Measurements from ENCODE around the gene IVD.

The IVD gene

DNA sequence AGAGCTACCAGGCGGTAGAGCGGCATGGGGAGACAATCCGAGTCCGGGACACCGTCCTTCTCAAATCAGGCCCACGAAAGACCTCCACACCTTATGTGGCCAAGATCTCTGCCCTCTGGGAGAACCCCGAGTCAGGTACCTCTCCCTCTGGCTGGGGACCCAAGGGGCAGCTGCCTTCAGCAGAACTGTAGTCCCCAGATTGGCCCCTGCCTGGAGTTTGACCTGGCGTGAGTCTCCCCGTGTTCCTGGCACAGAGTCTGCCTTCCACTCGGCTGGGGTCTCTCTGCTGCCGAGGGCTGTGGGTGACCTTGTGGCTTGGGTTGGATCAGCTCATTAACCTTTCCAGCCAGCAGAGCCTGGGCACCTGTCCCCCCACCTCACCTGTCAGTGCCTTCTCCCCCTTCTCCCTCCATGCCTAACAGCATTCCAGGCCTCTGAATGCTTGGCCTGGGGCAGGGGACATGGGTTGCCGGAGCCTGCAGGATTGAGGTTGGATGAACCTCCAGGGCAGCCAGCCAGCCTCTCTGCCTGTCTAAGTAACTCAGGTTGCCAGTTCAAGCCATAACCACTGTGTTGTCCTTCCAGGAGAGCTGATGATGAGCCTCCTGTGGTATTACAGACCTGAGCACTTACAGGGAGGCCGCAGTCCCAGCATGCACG, 58.4 kb downstream of the IVD start:
- no peak overlapping the region for H3K4me3 ChIP-seq (ENCODE audit: low read depth, low read length)
- no peak for DNase-seq (ENCODE audit: low read depth)
- TF ChIP-seq, protein P1, sequence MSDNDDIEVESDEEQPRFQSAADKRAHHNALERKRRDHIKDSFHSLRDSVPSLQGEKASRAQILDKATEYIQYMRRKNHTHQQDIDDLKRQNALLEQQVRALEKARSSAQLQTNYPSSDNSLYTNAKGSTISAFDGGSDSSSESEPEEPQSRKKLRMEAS (IDR thresholded peaks at IDR 0.05; ENCODE audit: low read depth, low read length): no peak

DNA sequence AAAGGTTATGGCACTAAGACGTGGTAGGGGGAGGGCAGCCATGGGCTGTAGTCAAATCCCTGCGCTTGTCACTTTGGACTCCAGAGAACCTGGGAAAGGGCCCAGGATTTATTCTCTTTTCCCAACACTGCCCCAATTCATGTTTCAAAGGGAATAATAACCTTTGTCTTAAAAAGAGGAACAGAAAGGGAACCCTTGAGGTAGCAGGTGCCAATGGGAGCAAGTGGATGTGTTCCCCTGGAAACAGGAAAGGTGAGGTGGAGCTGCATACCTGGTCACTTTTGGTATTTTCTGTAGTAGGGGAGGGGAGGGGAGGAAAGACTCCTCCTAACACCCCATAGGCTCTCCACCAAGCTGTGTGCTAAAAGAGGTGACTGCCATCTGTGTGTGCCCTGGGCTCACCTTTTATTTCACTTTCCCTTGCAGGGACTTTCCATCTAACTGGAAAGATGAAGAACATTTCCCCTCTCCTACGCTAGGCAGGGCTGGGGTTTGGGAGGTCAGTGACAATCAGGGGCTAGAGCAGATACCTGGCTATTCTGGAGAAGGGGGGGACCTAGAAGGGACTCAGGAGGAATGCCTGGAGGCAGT, 59.1 kb downstream of the IVD start:
- H3K4me3 ChIP-seq (ENCODE audit: low read depth, low read length): no peak overlapping the region
- no peak for DNase-seq (ENCODE audit: low read depth)
- no peak for TF ChIP-seq POLR2A (IDR thresholded peaks at IDR 0.05; ENCODE audit: extremely low read depth, insufficient read length)
- TF ChIP-seq, protein P2, sequence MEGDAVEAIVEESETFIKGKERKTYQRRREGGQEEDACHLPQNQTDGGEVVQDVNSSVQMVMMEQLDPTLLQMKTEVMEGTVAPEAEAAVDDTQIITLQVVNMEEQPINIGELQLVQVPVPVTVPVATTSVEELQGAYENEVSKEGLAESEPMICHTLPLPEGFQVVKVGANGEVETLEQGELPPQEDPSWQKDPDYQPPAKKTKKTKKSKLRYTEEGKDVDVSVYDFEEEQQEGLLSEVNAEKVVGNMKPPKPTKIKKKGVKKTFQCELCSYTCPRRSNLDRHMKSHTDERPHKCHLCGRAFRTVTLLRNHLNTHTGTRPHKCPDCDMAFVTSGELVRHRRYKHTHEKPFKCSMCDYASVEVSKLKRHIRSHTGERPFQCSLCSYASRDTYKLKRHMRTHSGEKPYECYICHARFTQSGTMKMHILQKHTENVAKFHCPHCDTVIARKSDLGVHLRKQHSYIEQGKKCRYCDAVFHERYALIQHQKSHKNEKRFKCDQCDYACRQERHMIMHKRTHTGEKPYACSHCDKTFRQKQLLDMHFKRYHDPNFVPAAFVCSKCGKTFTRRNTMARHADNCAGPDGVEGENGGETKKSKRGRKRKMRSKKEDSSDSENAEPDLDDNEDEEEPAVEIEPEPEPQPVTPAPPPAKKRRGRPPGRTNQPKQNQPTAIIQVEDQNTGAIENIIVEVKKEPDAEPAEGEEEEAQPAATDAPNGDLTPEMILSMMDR (IDR thresholded peaks at IDR 0.05; ENCODE audit: low read depth, low read length): no peak
- TF ChIP-seq, protein P1 (IDR thresholded peaks at IDR 0.05; ENCODE audit: low read depth, low read length): no peak
- no peak for TF ChIP-seq MYC (IDR thresholded peaks at IDR 0.05; ENCODE audit: low read depth, low read length)

DNA sequence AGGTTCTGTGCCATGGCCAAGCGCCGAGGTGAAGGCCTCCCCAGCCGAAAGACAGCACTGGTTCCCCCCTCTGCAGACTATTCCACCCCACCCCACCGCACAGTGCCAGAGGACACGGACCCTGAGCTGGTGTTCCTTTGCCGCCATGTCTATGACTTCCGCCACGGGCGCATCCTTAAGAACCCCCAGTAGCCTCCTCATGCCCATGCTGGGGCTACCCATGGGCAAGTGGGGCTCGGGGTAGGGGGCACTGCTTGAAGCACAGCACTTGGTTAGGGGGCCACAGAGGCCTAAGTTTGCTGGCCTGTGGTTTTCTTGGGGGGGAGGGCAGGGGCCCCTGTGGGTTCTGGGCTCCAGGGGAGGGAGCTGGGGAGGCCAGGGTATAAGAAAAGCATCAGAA, 60.3 kb downstream of the IVD start:
- H3K4me3 ChIP-seq (ENCODE audit: low read depth, low read length): no peak overlapping the region
- no peak for TF ChIP-seq MYC (IDR thresholded peaks at IDR 0.05; ENCODE audit: low read depth, low read length)
- TF ChIP-seq POLR2A (IDR thresholded peaks at IDR 0.05; ENCODE audit: extremely low read depth, insufficient read length): no peak
- TF ChIP-seq, protein P2 (IDR thresholded peaks at IDR 0.05; ENCODE audit: low read depth, low read length): no peak
- TF ChIP-seq, protein P1 (IDR thresholded peaks at IDR 0.05; ENCODE audit: low read depth, low read length): no peak
- DNase-seq (ENCODE audit: low read depth): no peak

DNA sequence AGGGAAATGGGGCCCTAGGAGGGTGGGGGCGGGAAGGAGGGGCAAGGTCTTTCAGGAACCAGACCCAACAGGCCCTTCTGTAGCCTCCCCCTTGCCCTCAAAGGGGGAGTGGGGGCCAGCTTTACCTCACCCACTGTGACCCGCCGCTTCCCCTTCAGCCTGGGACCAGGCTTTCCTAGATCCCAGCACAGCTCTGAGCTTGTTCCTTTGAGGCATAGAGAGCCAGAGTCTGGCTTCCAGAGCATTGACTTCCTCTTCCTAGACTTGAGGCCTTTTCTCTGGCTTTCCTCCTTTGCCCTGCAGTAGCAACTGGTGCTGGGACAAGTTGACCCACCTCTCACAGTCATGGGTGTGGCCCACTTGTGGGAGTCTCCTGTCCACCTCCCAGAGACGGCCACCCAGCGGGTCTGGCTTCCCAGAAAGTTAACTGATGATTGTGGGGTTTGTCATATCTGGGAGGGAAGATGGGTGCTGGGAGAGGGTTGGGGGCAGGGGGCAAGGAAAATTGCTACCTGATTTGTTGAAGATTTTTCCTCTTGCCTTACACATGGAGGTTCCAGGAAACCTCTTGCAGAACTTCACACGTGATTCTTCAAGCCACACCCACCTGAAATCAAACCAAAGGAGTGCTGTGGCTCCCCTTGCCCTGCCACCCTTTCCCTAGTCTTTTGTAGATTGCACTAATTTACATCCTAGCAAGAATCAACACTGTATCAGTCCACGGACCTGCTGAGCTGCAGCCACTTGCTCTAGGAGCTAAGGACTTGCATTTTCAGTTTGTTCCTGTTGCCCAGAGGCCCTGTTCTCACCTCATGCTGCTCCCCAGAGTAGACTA, 61.0 kb downstream of the IVD start:
- DNase-seq (ENCODE audit: low read depth): no peak
- TF ChIP-seq POLR2A (IDR thresholded peaks at IDR 0.05; ENCODE audit: extremely low read depth, insufficient read length) (no peak), MYC (IDR thresholded peaks at IDR 0.05; ENCODE audit: low read depth, low read length) (no peak)
- TF ChIP-seq, protein P2 (IDR thresholded peaks at IDR 0.05; ENCODE audit: low read depth, low read length): no peak
- H3K4me3 ChIP-seq (ENCODE audit: low read depth, low read length): no peak overlapping the region

DNA sequence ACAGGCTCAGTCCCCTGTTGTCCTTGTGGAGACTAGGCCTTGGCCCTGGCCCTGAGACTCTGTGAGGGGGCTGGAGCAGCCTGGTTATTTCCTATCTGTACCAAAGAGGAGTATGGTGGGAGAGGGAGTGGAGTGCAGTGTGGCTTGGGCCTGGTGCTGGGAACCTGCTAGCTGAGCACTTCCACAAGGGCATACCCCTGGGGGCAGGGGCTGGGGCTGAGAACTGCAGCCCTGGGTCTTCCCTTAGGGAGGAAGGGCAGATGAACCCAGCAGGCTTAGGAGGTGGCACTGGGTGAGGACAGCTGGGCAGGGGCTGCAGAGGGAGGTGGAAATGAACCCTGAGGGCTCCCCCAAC, 61.6 kb downstream of the IVD start:
- no peak for DNase-seq (ENCODE audit: low read depth)
- TF ChIP-seq POLR2A (IDR thresholded peaks at IDR 0.05; ENCODE audit: extremely low read depth, insufficient read length) (no peak), MYC (IDR thresholded peaks at IDR 0.05; ENCODE audit: low read depth, low read length) (no peak)
- TF ChIP-seq, protein P1 (IDR thresholded peaks at IDR 0.05; ENCODE audit: low read depth, low read length): no peak
- TF ChIP-seq, protein P2 (IDR thresholded peaks at IDR 0.05; ENCODE audit: low read depth, low read length): no peak
- H3K4me3 ChIP-seq (ENCODE audit: low read depth, low read length): no peak overlapping the region

DNA sequence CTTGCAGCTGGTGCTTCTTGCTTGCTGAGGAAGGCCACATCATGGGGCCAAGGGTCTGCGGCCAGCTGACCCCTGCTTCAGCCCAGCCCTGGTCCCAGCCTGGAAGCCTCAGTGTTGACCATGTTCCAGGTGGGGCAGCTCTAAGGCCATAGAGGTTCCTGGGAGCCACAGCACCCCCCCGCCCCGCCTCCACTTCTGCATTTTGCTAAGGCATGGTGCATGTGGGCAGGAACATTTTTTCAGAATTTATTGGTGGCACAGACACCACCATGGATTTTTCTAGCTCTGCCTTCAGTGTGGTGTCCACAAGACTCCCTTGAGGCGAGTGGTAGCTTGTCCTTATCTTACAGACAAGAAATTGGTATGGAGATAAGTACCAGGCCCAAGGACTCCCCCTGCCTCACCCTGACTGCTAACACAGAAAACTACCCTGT, 63.3 kb downstream of the IVD start:
- DNase-seq (ENCODE audit: low read depth): peak; percentile 61
- H3K4me3 ChIP-seq (ENCODE audit: low read depth, low read length): no peak overlapping the region
- TF ChIP-seq, protein P1 (IDR thresholded peaks at IDR 0.05; ENCODE audit: low read depth, low read length): no peak
- TF ChIP-seq, protein P2 (IDR thresholded peaks at IDR 0.05; ENCODE audit: low read depth, low read length): no peak
- TF ChIP-seq POLR2A (IDR thresholded peaks at IDR 0.05; ENCODE audit: extremely low read depth, insufficient read length) (no peak), MYC (IDR thresholded peaks at IDR 0.05; ENCODE audit: low read depth, low read length) (no peak)

Measured in NB4 (cell line).